Osteoblast (primary cell): ENCODE measurements around the gene KIRREL3. TPM values are rescaled to one million over a fixed set of nuclear protein-coding genes. Genes with fewer than 3 reads are reported as not detected.

ENCODE experiments used
- DNase-seq: peaks from one replicate; pipeline ENCODE4 v3.0.0; 2011; ENCODE audit warnings: low spot score, mixed read lengths; ENCODE audit not compliant: insufficient read length; ENCODE audit errors: missing footprints
- H2AFZ ChIP-seq: 2 replicates; pipeline ENCODE4 v1.6.0; 2011; ENCODE audit warnings: mild to moderate bottlenecking, low read length
- H3K27ac ChIP-seq: 2 replicates; pipeline ENCODE4 v1.5.1; 2011; ENCODE audit warnings: mild to moderate bottlenecking, low read depth, low read length, moderate library complexity
- H3K27me3 ChIP-seq: 2 replicates; pipeline ENCODE4 v1.6.0; 2012; ENCODE audit warnings: mild to moderate bottlenecking, control low read depth, inconsistent platforms, low read length, moderate library complexity; ENCODE audit not compliant: insufficient read depth
- H3K36me3 ChIP-seq: 2 replicates; pipeline ENCODE4 v1.5.1; 2011; ENCODE audit warnings: mild to moderate bottlenecking, low read length, control low read depth, moderate library complexity; ENCODE audit not compliant: insufficient read depth
- H3K4me1 ChIP-seq: 2 replicates; pipeline ENCODE4 v1.5.1; 2011; ENCODE audit warnings: mild to moderate bottlenecking, low read length, control low read depth, moderate library complexity; ENCODE audit not compliant: insufficient read depth
- H3K4me2 ChIP-seq: 2 replicates; pipeline ENCODE4 v1.6.0; 2011; ENCODE audit warnings: mild to moderate bottlenecking, low read length; ENCODE audit not compliant: insufficient read depth
- H3K4me3 ChIP-seq: fragments of 200-600 bp; sonication (generic); 3 replicates; pipeline ENCODE4 v1.5.1; 2012; ENCODE audit warnings: mild to moderate bottlenecking, low read length, inconsistent platforms; ENCODE audit not compliant: insufficient read depth
- H3K79me2 ChIP-seq: 2 replicates; pipeline ENCODE4 v1.6.0; 2012; ENCODE audit warnings: mild to moderate bottlenecking, low read length, control low read depth, inconsistent platforms; ENCODE audit not compliant: insufficient read depth
- H3K9me3 ChIP-seq: 2 replicates; pipeline ENCODE4 v1.5.1; 2011; ENCODE audit warnings: low read depth, low read length, control low read depth
- H4K20me1 ChIP-seq: 2 replicates; pipeline ENCODE4 v1.6.0; 2012; ENCODE audit warnings: mild to moderate bottlenecking, low read length, control low read depth; ENCODE audit not compliant: insufficient read depth
- total RNA-seq: library from RNA; depleted of rRNA; stranded (reverse); fragments of >200 nt; gene quantifications from 2 replicates; pipeline ENCODE4 v1.2.3, GENCODE V29; 2012
- TF ChIP-seq, protein P1 (sequence below): IDR thresholded peaks from 2 replicates; pipeline ENCODE4 v1.5.1; 2011; ENCODE audit warnings: mild to moderate bottlenecking, low read depth, low read length, moderate library complexity; ENCODE audit errors: extremely low read depth

Gene KIRREL3
- total RNA-seq, 1 donor: 3.6 TPM

DNA sequence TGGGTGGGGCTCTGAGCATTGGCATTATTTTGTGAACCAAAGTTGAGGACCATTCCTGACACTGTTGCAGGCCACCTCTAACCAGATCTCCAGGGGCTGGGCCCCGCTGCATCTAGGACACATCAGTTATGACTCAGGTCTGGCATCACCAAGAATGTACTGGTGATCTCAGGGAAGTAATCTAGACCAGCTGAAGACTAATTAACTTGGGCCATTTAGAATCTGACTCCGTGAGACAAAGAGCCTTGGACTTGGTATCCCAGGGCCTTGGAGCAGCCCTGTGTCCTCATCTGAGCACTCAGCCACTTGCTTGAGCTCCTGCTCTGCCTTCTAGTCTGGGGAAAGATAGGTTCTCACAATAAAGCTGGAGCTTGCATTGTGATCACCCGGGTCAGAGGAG is 200.6 kb downstream of the KIRREL3 start:
- Histone ChIP-seq H3K4me2 (no peak overlapping the region), H4K20me1 (peaks cover 4% of the 10 kb centered on the region), H3K9me3 (no peaks in the 10 kb centered on the region), H3K27me3 (no peaks in the 10 kb centered on the region), H3K79me2 (no peaks in the 10 kb centered on the region), H2AFZ (no peak overlapping the region), H3K4me1 (no peaks in the 10 kb centered on the region), H3K27ac (no peak overlapping the region), H3K36me3 (no peaks in the 10 kb centered on the region), H3K4me3 (no peak overlapping the region)
- peak; percentile 64 for DNase-seq
- TF ChIP-seq, protein P1, sequence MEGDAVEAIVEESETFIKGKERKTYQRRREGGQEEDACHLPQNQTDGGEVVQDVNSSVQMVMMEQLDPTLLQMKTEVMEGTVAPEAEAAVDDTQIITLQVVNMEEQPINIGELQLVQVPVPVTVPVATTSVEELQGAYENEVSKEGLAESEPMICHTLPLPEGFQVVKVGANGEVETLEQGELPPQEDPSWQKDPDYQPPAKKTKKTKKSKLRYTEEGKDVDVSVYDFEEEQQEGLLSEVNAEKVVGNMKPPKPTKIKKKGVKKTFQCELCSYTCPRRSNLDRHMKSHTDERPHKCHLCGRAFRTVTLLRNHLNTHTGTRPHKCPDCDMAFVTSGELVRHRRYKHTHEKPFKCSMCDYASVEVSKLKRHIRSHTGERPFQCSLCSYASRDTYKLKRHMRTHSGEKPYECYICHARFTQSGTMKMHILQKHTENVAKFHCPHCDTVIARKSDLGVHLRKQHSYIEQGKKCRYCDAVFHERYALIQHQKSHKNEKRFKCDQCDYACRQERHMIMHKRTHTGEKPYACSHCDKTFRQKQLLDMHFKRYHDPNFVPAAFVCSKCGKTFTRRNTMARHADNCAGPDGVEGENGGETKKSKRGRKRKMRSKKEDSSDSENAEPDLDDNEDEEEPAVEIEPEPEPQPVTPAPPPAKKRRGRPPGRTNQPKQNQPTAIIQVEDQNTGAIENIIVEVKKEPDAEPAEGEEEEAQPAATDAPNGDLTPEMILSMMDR: no peak

DNA sequence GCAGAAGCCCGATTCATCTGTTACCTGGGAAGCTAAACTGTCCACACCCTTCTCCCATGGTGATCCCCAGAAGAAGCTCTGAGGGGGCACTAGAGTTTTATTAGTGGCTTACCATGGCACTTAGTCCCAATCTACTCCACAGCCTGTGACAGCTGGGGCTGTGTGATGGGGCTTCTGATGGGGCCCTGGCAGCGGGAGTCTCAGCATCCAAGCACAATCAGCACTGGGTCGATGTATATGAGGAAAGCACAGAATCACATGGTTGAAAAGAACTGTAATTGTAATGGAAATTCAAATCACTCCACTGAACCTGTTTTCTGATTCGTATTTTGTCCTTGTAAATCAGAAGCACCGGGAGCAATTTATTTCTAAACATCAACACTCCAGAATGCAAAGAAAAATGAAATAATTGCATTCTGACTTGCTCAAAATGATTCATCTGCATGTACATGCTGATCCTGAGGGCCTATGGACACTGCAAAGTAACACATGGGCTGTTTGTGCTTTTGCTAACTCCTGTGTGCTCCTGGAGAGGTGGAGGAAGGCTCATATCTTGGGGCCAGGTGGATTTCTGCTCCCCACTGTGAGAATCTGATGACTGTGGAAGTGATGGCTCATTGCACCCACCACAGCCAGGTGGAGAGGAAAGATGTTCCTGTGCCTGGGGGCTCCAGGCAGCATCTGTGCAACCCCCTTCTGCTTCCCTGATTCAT is 203.0 kb downstream of the KIRREL3 start:
- Histone ChIP-seq H3K9me3 (no peaks in the 10 kb centered on the region), H4K20me1 (peaks cover 4% of the 10 kb centered on the region), H3K27me3 (no peaks in the 10 kb centered on the region), H3K4me2 (no peak overlapping the region), H3K36me3 (no peaks in the 10 kb centered on the region), H3K4me3 (no peak overlapping the region), H3K27ac (no peak overlapping the region), H3K4me1 (no peaks in the 10 kb centered on the region), H2AFZ (no peak overlapping the region), H3K79me2 (no peaks in the 10 kb centered on the region)
- TF ChIP-seq, protein P1: no peak
- no peak for DNase-seq

DNA sequence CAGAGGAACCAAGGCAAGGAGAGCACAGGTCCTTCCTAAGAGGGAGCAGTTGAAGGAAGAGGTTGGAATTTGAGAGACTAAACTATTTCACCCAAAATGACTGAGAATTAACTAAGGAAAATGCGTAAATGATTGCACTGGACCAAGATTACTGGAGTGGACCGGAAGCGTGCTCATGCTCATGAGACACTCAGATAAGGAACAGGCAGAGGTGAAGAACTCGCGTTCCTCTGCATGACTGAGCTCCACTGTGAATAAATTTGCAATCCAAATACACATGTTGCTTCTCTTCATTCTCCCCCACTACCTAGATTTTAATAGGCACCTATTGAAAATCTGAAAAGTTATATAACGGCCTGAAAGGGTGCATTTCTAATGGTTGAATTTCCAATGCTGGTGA is 207.0 kb downstream of the KIRREL3 start:
- DNase-seq: no peak
- Histone ChIP-seq H3K79me2 (no peaks in the 10 kb centered on the region), H3K27ac (no peak overlapping the region), H3K27me3 (no peaks in the 10 kb centered on the region), H3K4me3 (no peak overlapping the region), H3K36me3 (no peaks in the 10 kb centered on the region), H3K9me3 (no peaks in the 10 kb centered on the region), H3K4me1 (peaks cover 10% of the 10 kb centered on the region), H4K20me1 (no peaks in the 10 kb centered on the region), H2AFZ (no peak overlapping the region), H3K4me2 (no peak overlapping the region)
- TF ChIP-seq, protein P1: no peak

DNA sequence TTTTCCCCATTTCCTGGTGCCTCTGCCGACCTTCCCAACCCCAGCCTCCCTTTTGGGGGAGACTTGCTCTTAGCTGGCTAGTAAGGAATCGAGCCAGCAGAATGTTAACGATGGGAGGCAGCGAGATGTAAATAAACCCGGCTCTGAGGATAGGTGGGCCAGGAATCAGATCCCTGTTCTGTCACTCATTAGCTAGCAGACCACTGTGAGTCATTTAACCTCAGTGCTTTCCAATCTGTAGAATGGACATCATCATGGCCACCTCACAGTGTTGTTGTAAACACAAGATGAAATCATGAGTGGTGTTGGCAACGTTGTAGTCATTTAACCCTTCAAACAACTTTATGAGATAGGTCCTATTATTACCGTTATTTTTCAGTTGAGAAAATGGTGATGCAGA is 208.6 kb downstream of the KIRREL3 start:
- no peaks in the 10 kb centered on the region for H3K79me2 ChIP-seq
- no peaks in the 10 kb centered on the region for H3K36me3 ChIP-seq
- no peaks in the 10 kb centered on the region for H3K9me3 ChIP-seq
- TF ChIP-seq, protein P1: no peak
- H3K4me2 ChIP-seq: no peak overlapping the region
- H2AFZ ChIP-seq: no peak overlapping the region
- no peak overlapping the region for H3K4me3 ChIP-seq
- no peak overlapping the region for H3K27ac ChIP-seq
- H4K20me1 ChIP-seq: no peaks in the 10 kb centered on the region
- H3K4me1 ChIP-seq: peaks cover 10% of the 10 kb centered on the region
- H3K27me3 ChIP-seq: no peaks in the 10 kb centered on the region
- DNase-seq: no peak
